ENCODE data around the gene PGA5. TPM values are rescaled to one million over a fixed set of nuclear protein-coding genes. Genes with fewer than 3 reads are reported as not detected.

The PGA5 gene
- total and polyA plus RNA-seq, 11 donors, result 0.04 to 2.2 (median 0.28) TPM; not detected in 4

DNA sequence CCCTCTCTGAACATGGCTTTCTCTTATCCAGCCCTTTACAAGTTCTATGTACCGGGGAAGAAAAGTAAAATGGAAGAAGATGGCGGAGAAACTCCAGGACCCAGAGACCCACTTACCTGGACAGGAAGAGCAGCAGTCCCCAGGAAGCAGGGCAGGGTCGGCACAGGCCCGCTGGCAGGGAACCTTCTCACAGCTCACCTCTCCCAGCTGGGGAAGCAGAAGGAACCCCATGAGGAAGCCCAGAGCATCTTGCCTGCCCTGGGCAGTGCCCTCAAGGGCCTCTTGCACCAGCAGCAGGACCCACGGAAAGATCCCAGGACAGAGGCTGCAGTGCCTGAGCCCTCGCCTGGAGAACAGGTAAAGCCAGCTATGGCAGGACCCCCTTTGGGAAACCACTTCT, 23.4 kb downstream of the PGA5 start:
- intact Hi-C loops (cut with DNase I), result no loop called here

DNA sequence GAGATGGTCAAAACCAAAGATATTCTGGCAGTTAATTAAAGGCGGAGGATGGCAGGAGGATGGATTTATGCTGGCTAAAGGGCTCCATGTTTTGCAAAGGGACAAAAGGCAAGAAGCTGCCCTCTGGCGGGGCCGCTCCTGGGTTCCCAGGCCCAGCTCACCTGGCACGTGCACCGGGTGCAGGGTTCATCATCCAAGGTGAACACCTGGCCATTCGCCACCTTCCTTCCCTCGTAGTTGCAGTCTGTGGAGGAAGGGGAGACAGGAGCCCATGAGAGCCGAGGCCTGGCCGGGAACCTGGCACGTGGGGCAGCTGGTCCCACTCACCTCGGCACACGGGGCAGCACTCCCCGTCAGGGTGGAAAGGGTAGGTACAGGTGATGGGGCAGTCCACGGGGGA, 23.8 kb downstream of the PGA5 start:
- no peak overlapping the region for H3K4me3 ChIP-seq
- intact Hi-C loops (cut with DNase I), result no loop called here
- no peaks in the 10 kb centered on the region for H3K36me3 ChIP-seq
- DNase-seq (no peak), ATAC-seq (no peak)
- no peak for TF ChIP-seq POLR2A (IDR thresholded peaks at IDR 0.05)
- TF ChIP-seq, protein P1, sequence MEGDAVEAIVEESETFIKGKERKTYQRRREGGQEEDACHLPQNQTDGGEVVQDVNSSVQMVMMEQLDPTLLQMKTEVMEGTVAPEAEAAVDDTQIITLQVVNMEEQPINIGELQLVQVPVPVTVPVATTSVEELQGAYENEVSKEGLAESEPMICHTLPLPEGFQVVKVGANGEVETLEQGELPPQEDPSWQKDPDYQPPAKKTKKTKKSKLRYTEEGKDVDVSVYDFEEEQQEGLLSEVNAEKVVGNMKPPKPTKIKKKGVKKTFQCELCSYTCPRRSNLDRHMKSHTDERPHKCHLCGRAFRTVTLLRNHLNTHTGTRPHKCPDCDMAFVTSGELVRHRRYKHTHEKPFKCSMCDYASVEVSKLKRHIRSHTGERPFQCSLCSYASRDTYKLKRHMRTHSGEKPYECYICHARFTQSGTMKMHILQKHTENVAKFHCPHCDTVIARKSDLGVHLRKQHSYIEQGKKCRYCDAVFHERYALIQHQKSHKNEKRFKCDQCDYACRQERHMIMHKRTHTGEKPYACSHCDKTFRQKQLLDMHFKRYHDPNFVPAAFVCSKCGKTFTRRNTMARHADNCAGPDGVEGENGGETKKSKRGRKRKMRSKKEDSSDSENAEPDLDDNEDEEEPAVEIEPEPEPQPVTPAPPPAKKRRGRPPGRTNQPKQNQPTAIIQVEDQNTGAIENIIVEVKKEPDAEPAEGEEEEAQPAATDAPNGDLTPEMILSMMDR (IDR thresholded peaks at IDR 0.05), result no peak
- H3K27me3 ChIP-seq, result no peaks in the 10 kb centered on the region
- no peaks in the 10 kb centered on the region for H3K4me1 ChIP-seq
- 93 to 95% (median 93%) methylated on average over 8 to 14 of the region's 14 CpGs for WGBS, 4 donors
- H3K9me3 ChIP-seq, result no peaks in the 10 kb centered on the region
- no peak overlapping the region for H3K27ac ChIP-seq

More for the DNA sequence above, 23.4 kb downstream of the PGA5 start:
- WGBS, 4 donors, result 88 to 94% (median 90%) methylated on average over 6 of the region's 6 CpGs
- ATAC-seq, result no peak
- TF ChIP-seq, protein P1 (IDR thresholded peaks at IDR 0.05), result no peak
- TF ChIP-seq POLR2A (IDR thresholded peaks at IDR 0.05), result no peak
- no peak overlapping the region for H3K4me3 ChIP-seq
- H3K27ac ChIP-seq, result no peak overlapping the region
- H3K27me3 ChIP-seq, result no peaks in the 10 kb centered on the region
- no peak for DNase-seq
- no peaks in the 10 kb centered on the region for H3K36me3 ChIP-seq
- no peaks in the 10 kb centered on the region for H3K9me3 ChIP-seq
- H3K4me1 ChIP-seq, result no peaks in the 10 kb centered on the region

DNA sequence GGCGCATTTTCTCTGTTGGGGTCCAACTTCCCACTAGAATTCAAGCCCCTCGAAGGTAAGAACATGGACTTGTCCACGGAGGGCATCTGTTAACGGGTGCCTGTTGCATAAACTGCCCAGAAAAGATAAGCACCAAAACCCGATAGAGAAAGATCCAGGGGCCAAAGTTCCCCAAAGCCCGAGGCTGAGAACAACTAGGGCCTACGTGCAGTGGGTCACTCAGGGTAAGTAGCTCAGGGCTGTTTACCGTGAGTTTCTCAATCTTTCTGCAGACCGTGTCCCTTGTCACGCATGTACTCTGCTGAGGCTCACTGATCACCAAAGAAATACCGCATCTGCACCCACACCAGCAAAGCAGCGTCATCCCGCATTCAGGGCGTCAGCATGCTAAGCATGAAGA, 24.4 kb downstream of the PGA5 start:
- Histone ChIP-seq H3K36me3 (no peaks in the 10 kb centered on the region), H3K4me3 (no peak overlapping the region), H3K27ac (no peak overlapping the region), H3K9me3 (no peaks in the 10 kb centered on the region), H3K4me1 (no peaks in the 10 kb centered on the region), H3K27me3 (no peaks in the 10 kb centered on the region)
- 90 to 92% (median 91%) methylated on average over 14 of the region's 14 CpGs for WGBS, 4 donors
- TF ChIP-seq, protein P1 (IDR thresholded peaks at IDR 0.05), result no peak
- no peak for TF ChIP-seq POLR2A (IDR thresholded peaks at IDR 0.05)
- no peak for ATAC-seq
- intact Hi-C loops (cut with DNase I), result no loop called here
- DNase-seq, result no peak

DNA sequence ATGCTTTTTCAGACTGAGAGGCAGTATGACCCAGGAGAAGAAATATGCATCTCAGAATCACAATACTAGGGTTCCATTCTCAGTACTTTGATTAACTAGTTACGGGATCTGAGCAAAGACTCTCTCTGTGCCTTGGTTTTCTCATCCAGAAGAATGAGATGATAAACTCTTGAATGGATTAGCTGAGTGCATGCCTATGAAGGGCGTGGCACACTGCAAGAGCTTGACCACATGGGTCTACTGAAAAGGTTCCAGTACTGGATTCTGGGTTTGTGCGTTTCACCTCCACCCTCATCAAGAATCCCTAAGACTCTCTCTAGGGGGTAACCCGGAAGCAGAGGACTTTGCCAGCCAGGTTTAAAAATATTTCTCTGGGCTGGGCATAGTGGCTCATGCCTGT, 25.6 kb downstream of the PGA5 start:
- no peak overlapping the region for H3K4me3 ChIP-seq
- intact Hi-C loops (cut with DNase I), result no loop called here
- no peaks in the 10 kb centered on the region for H3K36me3 ChIP-seq
- no peaks in the 10 kb centered on the region for H3K4me1 ChIP-seq
- no peak for ATAC-seq
- TF ChIP-seq POLR2A (IDR thresholded peaks at IDR 0.05), result no peak
- TF ChIP-seq, protein P1 (IDR thresholded peaks at IDR 0.05), result no peak
- no peaks in the 10 kb centered on the region for H3K27me3 ChIP-seq
- no peak overlapping the region for H3K27ac ChIP-seq
- WGBS, 4 donors, result 84 to 86% (median 86%) methylated on average over 4 of the region's 4 CpGs
- no peak for DNase-seq
- H3K9me3 ChIP-seq, result no peaks in the 10 kb centered on the region
